ENCODE results near the gene ITPR2. TPM values are rescaled to one million over a fixed set of nuclear protein-coding genes. Genes with fewer than 3 reads are reported as not detected.

Gene ITPR2
- total and polyA plus RNA-seq, 2 of the 8 experiments (the other 6 are each of a cell fraction or from before 2014, with no cell fraction given): 4.1 to 48.3 TPM

GRCh38 chr12:26880625-26881024, 47.6 kb upstream of the ITPR2 start (continued):
- TF ChIP-seq JUN (IDR thresholded peaks at IDR 0.05; ENCODE audit: low read depth, low read length) (no peak), SUZ12 (IDR thresholded peaks at IDR 0.05; ENCODE audit: low read length) (no peak), EGR1 (IDR thresholded peaks at IDR 0.05; ENCODE audit: borderline replicate concordance, low read depth, low read length) (no peak)
